HepG2 (cell line): ENCODE data around the gene TEAD3. TPM values are rescaled to one million over a fixed set of nuclear protein-coding genes. Genes with fewer than 3 reads are reported as not detected.

Experiments
- ATF1 ChIP-seq: IDR thresholded peaks from 2 replicates; pipeline ENCODE4 v1.6.1; 2016; ENCODE audit warnings: mild to moderate bottlenecking, control low read depth
- DDIT3 ChIP-seq: sonication (generic); formaldehyde crosslinking; IDR thresholded peaks from 2 replicates; pipeline ENCODE4 v1.4.0; 2020; ENCODE audit warnings: mild to moderate bottlenecking, missing genetic modification reagents
- FIP1L1 ChIP-seq: fragments of 200-400 bp; formaldehyde crosslinking; IDR thresholded peaks from 2 replicates; pipeline ENCODE4 v1.6.1; 2018; ENCODE audit warnings: low read depth, mild to moderate bottlenecking, low read length, moderate library complexity, borderline replicate concordance; ENCODE audit not compliant: insufficient read depth
- GZF1 ChIP-seq: sonication (generic); formaldehyde crosslinking; IDR thresholded peaks from 2 replicates; pipeline ENCODE4 v1.5.1; 2020; ENCODE audit warnings: mild to moderate bottlenecking, missing genetic modification reagents
- HDAC2 ChIP-seq: sonication (generic); formaldehyde crosslinking; IDR thresholded peaks from 2 replicates; pipeline ENCODE4 v1.4.0; 2020; ENCODE audit warnings: missing genetic modification reagents
- ISL2 ChIP-seq: sonication (generic); formaldehyde crosslinking; IDR thresholded peaks from 2 replicates; pipeline ENCODE4 v1.5.0; 2020; ENCODE audit warnings: missing genetic modification reagents
- KMT2B ChIP-seq: IDR thresholded peaks from 2 replicates; pipeline ENCODE4 v1.6.1; 2016; ENCODE audit warnings: missing genetic modification reagents, missing compliant biosample characterization
- MXD4 ChIP-seq: IDR thresholded peaks from 2 replicates; pipeline ENCODE4 v1.6.1; 2016; ENCODE audit warnings: mild to moderate bottlenecking, missing biosample characterization, missing genetic modification reagents
- SOX6 ChIP-seq, 2 experiments: fragments of 450-650 bp in 1 of 2; sonication (generic) in 1 of 2; formaldehyde crosslinking in 1 of 2; IDR thresholded peaks; 2 replicates each; pipeline versions ENCODE4 v1.4.0 to v1.6.1; 2017 to 2020; ENCODE audit warnings: antibody characterized with exemption in 1 of 2, mild to moderate bottlenecking in 1 of 2, missing genetic modification reagents in 1 of 2
- U2AF2 ChIP-seq: fragments of 200-400 bp; formaldehyde crosslinking; IDR thresholded peaks from 2 replicates; pipeline ENCODE4 v1.6.1; 2017; ENCODE audit warnings: low read depth, mild to moderate bottlenecking, low read length
- XRCC5 ChIP-seq: fragments of 200-400 bp; formaldehyde crosslinking; optimal IDR thresholded peaks from 2 replicates; pipeline ENCODE3; 2017; ENCODE audit warnings: mild to moderate bottlenecking, low read length
- YY1 ChIP-seq: IDR thresholded peaks from 2 replicates; pipeline ENCODE4 v1.6.1; 2011; ENCODE audit warnings: low read length, low read depth, moderate library complexity, mild to moderate bottlenecking; ENCODE audit not compliant: insufficient read depth, insufficient replicate concordance
- ZNF224 ChIP-seq: sonication (generic); formaldehyde crosslinking; IDR thresholded peaks from 2 replicates; pipeline ENCODE4 v1.5.0; 2020; ENCODE audit warnings: mild to moderate bottlenecking, missing genetic modification reagents
- ZNF280B ChIP-seq: sonication (generic); formaldehyde crosslinking; IDR thresholded peaks from 2 replicates; pipeline ENCODE4 v1.5.0; 2020; ENCODE audit warnings: missing genetic modification reagents, mild to moderate bottlenecking, borderline replicate concordance
- ZNF281 ChIP-seq: sonication (generic); formaldehyde crosslinking; IDR thresholded peaks from 2 replicates; pipeline ENCODE4 v1.4.0; 2020; ENCODE audit warnings: missing genetic modification reagents, borderline replicate concordance
- ZNF292 ChIP-seq: sonication (generic); formaldehyde crosslinking; IDR thresholded peaks from 2 replicates; pipeline ENCODE4 v1.8.1; 2022; ENCODE audit warnings: mild to moderate bottlenecking, low read depth, missing genetic modification reagents, borderline replicate concordance
- ZNF512 ChIP-seq: sonication (generic); formaldehyde crosslinking; IDR thresholded peaks from 2 replicates; pipeline ENCODE4 v1.4.0; 2020; ENCODE audit warnings: mild to moderate bottlenecking, missing genetic modification reagents
- ZNF574 ChIP-seq: sonication (generic); formaldehyde crosslinking; IDR thresholded peaks from 2 replicates; pipeline ENCODE4 v1.4.0; 2020; ENCODE audit warnings: missing genetic modification reagents
- polyA plus RNA-seq, 8 experiments: library from polyadenylated mRNA; depleted of rRNA in 3 of 8; stranded (reverse) in 7 of 8; unstranded in 1 of 8; fragments of >200 nt; fragmentation: Illumina TruSeq in 4 of 8; extraction: Trizol in 4 of 8; gene quantifications; 2 replicates each; pipeline versions ENCODE4 v1.2.1 to v1.2.3, GENCODE V29; 2011 to 2016; ENCODE audit warnings: low read depth in 4 of 8, missing spikeins in 1 of 8, mixed read lengths in 1 of 8; ENCODE audit not compliant: insufficient read depth in 1 of 8
- total RNA-seq, 5 experiments: library from RNA; depleted of rRNA; stranded (reverse); fragments of >200 nt; fragmentation: Illumina TruSeq; extraction: Trizol; gene quantifications; 2 replicates each; pipeline ENCODE4 v1.2.3, GENCODE V29; 2016; ENCODE audit warnings: low read depth in 1 of 5

The TEAD3 gene
- total and polyA plus RNA-seq, 2 of the 13 experiments (the other 11 are each of a cell fraction or from before 2014, with no cell fraction given) = 15.1 to 16.5 TPM

GRCh38 chr6:35522660-35523658, 26.1 kb upstream of the TEAD3 start (continued):
- TF ChIP-seq ZNF574 (CRISPR knock-in tag) (peak; percentile 33; the same call in 1 of the 2 replicates), HDAC2 (CRISPR knock-in tag) (no peak; the same call in 1 of the 2 replicates), ZNF292 (no peak), ZNF281 (CRISPR knock-in tag) (no peak), XRCC5 (peak; percentile 74), U2AF2 (no peak), ZNF280B (CRISPR knock-in tag) (peak; percentile 24; the same call in 1 of the 2 replicates), KMT2B (CRISPR knock-in tag) (peak; percentile 62; the same call in 1 of the 2 replicates), MXD4 (no peak), ZNF224 (no peak), DDIT3 (no peak), SOX6 (IDR thresholded peaks at IDR 0.05) (no peak), SOX6 (CRISPR knock-in tag; IDR thresholded peaks at IDR 0.05) (no peak; the same call in 1 of the 2 replicates), FIP1L1 (no peak), ATF1 (CRISPR knock-in tag) (no peak), ZNF512 (CRISPR knock-in tag) (no peak), GZF1 (CRISPR knock-in tag) (no peak), ISL2 (no peak), YY1 (peak; percentile 16)
